Testis (tissue), 2 donors: ENCODE data around the gene FGR.

ENCODE experiments used
- POLR2A ChIP-seq: fragments of 450-650 bp; IDR thresholded peaks from one replicate; pipeline ENCODE4 v1.6.1; 2017; ENCODE audit warnings: antibody characterized with exemption, mild to moderate bottlenecking, moderate library complexity
- TF ChIP-seq, protein P1 (sequence below), 3 experiments: fragments of 450-650 bp in 2 of 3; fragments of 200-600 bp in 1 of 3; sonication (generic) in 1 of 3; IDR thresholded peaks; one replicate each; pipeline ENCODE4 v1.5.1; 2016 to 2019; ENCODE audit warnings: antibody characterized with exemption in 3 of 3, mild to moderate bottlenecking in 2 of 3, moderate library complexity in 1 of 3

DNA sequence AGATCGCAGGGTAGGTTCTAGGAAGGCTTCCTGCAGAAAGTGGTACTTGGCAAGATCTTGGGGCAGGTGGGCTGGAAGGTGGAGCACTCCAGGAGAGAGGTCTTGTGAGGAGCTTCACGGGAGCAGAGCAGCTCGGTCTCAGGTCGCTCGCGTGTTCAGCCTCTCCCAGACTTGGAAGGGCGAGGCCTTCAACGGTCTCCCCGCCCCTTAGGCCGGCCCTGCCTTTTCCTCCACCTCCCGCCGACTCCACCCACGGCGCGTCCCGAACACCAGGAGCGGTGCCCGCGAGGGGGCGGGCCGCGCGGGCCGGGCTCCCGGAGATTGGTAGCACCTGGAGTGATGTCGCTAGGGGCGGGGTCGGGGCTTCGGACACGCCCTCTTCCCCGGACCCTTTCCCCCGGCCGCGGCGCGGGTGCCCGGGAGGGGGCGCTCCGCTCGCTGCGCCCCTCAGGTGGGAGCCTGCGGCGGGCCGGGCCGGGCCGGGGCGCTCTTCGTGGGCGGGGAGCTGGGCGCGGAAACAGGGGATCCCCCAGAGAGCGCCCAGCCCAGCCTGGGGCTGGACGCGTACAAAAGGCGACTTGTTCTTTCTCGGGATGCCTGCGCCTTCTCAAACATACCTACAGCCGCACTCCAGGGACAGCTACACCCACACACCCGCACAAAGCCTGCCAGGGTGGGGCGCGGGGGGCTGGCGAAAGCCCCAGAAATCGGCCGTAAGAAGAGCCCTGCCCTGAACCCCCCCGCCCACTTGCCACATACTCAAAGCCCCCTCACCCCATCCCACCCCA lies 66.5 kb downstream of the FGR start:
- TF ChIP-seq, protein P1, sequence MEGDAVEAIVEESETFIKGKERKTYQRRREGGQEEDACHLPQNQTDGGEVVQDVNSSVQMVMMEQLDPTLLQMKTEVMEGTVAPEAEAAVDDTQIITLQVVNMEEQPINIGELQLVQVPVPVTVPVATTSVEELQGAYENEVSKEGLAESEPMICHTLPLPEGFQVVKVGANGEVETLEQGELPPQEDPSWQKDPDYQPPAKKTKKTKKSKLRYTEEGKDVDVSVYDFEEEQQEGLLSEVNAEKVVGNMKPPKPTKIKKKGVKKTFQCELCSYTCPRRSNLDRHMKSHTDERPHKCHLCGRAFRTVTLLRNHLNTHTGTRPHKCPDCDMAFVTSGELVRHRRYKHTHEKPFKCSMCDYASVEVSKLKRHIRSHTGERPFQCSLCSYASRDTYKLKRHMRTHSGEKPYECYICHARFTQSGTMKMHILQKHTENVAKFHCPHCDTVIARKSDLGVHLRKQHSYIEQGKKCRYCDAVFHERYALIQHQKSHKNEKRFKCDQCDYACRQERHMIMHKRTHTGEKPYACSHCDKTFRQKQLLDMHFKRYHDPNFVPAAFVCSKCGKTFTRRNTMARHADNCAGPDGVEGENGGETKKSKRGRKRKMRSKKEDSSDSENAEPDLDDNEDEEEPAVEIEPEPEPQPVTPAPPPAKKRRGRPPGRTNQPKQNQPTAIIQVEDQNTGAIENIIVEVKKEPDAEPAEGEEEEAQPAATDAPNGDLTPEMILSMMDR (IDR thresholded peaks at IDR 0.05) = peak; percentile 74 to 80 (median 79)
- TF ChIP-seq POLR2A = no peak
